22Rv1 (cell line): Measurements from ENCODE around the gene CORO2B.

ENCODE experiments used
- H3K27ac ChIP-seq: fragments of 450-650 bp; 2 replicates; pipeline ENCODE4 v1.5.1; 2017
- ZFX ChIP-seq: fragments of 450-650 bp; IDR thresholded peaks from 2 replicates; pipeline ENCODE4 v1.6.1; 2017; ENCODE audit warnings: antibody characterized with exemption, borderline replicate concordance
- TF ChIP-seq, protein P1 (sequence below): fragments of 450-650 bp; IDR thresholded peaks from 2 replicates; pipeline ENCODE4 v1.5.1; 2017; ENCODE audit warnings: mild to moderate bottlenecking

The CORO2B gene

GRCh38 chr15:68776477-68777270 lies 197.9 kb downstream of the CORO2B start:
- no peak overlapping the region for H3K27ac ChIP-seq

More at GRCh38 chr15:68776477-68777270, 197.9 kb downstream of the CORO2B start:
- TF ChIP-seq, protein P1, sequence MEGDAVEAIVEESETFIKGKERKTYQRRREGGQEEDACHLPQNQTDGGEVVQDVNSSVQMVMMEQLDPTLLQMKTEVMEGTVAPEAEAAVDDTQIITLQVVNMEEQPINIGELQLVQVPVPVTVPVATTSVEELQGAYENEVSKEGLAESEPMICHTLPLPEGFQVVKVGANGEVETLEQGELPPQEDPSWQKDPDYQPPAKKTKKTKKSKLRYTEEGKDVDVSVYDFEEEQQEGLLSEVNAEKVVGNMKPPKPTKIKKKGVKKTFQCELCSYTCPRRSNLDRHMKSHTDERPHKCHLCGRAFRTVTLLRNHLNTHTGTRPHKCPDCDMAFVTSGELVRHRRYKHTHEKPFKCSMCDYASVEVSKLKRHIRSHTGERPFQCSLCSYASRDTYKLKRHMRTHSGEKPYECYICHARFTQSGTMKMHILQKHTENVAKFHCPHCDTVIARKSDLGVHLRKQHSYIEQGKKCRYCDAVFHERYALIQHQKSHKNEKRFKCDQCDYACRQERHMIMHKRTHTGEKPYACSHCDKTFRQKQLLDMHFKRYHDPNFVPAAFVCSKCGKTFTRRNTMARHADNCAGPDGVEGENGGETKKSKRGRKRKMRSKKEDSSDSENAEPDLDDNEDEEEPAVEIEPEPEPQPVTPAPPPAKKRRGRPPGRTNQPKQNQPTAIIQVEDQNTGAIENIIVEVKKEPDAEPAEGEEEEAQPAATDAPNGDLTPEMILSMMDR: no peak
- no peak for TF ChIP-seq ZFX
